GM19372 (cell line): ENCODE data around the gene DCAF5.
"Not testable (repeated sequence)": the region's sequence is repeated elsewhere in the genome, so short reads cannot be mapped to it uniquely, and the experiment has no call there.

Source experiments
- ATAC-seq: cut with Tn5 transposase; IDR thresholded peaks from one replicate; pipeline ENCODE4 v1.9.1; 2021; ENCODE audit warnings: mild to moderate bottlenecking, low read depth, moderate library complexity; ENCODE audit not compliant: unreplicated experiment

DCAF5 gene

GRCh38 chr14:69077185-69077584 is 75.7 kb downstream of the DCAF5 start:
- not testable (repeated sequence) for ATAC-seq

DNA sequence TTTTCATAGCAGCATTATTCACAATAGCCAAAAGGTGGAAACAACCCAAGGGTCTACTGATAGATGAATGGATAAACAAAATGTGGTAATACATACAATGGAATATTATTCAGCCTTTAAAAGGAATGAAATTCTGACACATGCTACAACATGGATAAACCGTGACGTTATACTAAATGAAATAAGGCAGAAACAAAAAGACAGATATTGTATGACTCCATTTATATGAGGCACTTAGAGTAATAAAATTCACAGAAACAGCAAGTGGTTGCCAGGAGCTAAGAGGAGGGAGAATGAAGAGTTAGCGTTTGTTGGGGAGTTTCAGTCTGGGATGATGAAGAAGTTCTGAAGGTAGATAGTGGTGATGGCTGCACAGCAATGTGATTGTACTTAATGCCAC is 76.6 kb downstream of the DCAF5 start:
- ATAC-seq = no peak

GRCh38 chr14:69073915-69074314 is 79.0 kb downstream of the DCAF5 start:
- ATAC-seq = no peak

DNA sequence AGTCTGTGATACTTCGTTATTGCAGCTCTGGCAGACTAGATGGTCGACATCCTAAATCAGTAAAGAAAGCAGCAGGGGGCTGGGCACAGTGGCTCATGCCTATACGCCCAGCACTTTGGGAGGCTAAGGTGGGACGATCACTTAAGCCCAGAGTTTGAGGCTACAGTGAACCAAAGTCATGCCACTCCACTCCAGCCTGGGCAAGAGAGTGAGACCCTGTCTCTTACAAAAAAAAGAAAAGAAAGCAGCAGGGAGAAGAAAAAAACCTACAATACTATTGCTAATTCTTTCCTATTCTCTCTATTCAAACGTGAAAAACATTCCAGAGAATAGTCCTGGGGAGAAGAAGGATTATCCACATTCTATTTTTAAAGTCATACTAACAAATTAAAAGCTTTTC is 79.5 kb downstream of the DCAF5 start:
- no peak for ATAC-seq

- ATAC-seq = no peak
Observed at GRCh38 chr14:69072584-69072983, 80.3 kb downstream of the DCAF5 start.

GRCh38 chr14:69068744-69069421 is 84.0 kb downstream of the DCAF5 start:
- ATAC-seq = no peak

DNA sequence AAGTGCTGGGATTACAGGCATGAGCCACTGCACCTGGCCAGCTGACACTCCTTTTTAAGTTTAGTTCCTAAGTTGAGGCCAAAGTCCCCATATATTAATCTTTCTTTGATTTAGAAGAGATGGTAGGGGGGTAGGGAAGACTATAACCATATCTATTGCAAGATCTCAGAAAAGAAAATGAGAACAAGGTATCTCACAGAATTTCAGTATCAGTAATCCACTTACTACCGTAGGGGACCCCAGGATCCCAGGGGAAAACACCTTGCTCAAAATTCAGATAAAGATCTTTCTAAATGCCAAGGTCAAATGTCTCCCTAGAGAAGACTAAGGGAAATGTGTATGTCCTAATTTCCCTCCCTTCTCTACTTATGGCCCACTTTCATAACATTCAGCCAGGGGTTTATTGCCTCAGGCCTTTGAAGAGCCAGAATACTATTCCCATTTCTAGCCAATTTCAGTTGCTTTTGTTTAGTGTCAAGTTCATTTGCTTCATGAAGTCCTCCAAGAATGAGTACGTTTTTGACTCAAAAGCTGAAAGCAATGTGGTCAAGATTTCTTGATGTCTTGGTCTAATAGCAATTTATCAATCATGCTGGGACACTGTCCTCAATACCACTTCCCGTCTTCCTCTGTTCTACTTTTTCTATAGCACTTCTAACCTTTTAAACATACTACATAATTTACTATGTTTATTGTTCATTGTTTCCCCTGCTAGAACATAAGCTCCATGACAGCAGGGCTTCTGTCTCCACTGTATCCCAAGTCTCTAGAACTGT is 86.3 kb downstream of the DCAF5 start:
- no peak for ATAC-seq

- not testable (repeated sequence) for ATAC-seq
Observed at GRCh38 chr14:69065934-69066333, 87.0 kb downstream of the DCAF5 start.

- ATAC-seq = no peak
Observed at GRCh38 chr14:69064596-69064995, 88.3 kb downstream of the DCAF5 start.

- no peak for ATAC-seq
Observed at GRCh38 chr14:69059658-69060623, 93.0 kb downstream of the DCAF5 start.

GRCh38 chr14:69055999-69056788 is 96.7 kb downstream of the DCAF5 start:
- ATAC-seq = no peak

GRCh38 chr14:69055125-69055524 is 97.8 kb downstream of the DCAF5 start:
- ATAC-seq = no peak

- no peak for ATAC-seq
Observed at GRCh38 chr14:69054030-69054429, 98.9 kb downstream of the DCAF5 start.

DNA sequence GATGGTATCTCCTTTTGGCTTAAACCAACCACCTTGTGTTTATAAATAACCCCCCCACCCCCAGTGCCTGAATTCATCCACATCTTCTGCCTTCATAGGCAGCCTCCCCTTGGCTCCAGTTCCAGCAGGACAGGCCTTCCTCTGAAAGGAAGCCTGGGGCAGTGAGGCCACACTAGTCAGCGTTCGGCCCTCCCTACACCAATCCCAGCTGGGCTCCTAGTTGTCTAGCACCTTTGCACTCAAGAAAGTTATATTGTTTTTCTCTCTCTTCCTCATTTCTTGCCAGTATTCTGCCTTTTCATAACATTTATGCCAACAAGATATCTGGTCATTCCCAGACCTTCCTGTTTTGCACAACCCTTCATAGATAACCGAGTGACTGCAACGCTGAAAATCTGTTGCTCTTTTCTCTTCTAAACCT is 100.7 kb downstream of the DCAF5 start:
- ATAC-seq = no peak

DNA sequence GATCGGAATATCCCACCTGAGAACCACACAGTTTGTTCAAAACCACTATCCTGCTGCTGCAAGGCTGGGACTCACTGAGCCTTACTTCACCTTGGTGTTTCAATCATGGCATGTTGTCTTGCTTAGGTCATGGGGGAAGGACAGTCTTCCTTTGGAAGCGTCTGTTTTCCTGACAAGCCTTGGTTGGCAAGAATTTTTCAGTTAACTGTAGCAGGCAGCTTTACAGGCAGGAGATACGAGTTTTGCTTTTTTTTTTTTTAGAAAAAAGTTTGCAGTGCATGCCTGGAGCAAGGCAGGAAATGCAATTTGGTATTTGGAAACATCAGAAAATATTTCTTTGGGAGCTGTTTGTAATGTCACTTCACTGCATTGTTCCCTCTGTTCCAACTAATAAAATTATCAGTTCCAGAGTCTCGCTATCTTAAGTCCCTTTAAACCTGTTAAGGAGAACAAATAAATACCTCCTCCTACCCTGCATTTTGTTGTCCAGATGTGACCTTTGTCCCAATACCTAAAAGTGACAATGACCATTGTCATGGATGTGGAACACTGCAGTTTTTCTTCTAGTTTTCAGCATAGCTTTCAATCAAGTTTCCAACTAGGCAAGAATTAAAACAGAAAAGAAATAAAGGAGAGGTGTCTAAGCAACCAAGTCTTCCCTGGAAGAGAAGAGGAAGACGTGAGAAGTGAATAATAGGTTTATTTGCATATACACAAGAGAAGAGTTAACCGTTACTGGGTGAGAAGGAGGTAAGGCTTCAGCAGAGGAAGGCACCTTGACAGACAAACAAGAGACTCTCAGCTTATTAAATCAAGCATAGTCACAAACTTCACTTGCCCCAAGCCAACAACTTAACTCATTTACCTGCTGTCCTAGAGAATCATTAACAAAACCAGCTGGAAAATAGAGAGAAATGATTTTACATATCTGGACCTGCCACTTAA is 102.4 kb downstream of the DCAF5 start:
- ATAC-seq = no peak

GRCh38 chr14:69049675-69050074 is 103.2 kb downstream of the DCAF5 start:
- ATAC-seq = no peak

DNA sequence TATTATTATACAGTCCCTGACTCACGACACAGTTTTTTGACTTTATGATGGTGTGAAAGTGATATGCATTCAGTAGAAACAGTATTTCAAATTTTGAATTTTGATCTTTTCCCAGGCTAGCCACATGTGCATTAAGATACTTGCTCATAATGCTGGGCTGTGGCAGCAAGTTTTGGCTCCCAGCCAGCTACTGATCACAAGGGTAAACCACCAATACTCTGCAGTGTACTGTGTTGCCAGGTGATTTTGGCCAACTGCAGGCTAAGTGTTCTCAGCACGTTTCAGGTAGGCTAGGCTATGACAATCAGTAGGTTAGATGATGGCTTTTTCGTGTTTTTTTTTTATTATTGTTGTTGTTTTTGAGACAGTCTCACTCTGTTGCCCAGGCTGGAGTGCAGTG is 104.5 kb downstream of the DCAF5 start:
- no peak for ATAC-seq

DNA sequence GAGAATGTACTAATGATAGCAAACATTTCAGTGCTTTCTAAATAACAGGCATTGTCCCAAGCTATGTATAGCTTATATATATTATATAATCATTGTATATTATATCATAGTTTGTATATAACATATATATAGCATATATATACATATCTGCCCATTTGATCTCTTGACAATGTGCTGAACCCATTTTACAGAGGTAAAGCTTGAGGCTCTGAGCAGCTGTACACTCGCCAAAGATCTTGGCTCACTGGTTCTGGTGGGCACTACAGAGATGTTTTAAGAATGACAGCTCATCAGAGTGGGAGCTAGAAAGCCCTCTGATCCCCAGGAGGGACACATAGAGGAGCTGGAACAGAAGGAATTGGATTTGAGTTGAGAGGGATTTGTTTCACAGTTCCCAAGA is 105.7 kb downstream of the DCAF5 start:
- ATAC-seq = no peak

- no peak for ATAC-seq
Observed at GRCh38 chr14:69046476-69046860, 106.5 kb downstream of the DCAF5 start.
